ENCODE data around the gene AGAP1.

The AGAP1 gene

GRCh38 chr2:235492850-235493344 is 946 bp upstream of the AGAP1 start:
- DNase-seq: no peak

GRCh38 chr2:235493402-235493774 is 455 bp upstream of the AGAP1 start:
- no peak for DNase-seq

DNA sequence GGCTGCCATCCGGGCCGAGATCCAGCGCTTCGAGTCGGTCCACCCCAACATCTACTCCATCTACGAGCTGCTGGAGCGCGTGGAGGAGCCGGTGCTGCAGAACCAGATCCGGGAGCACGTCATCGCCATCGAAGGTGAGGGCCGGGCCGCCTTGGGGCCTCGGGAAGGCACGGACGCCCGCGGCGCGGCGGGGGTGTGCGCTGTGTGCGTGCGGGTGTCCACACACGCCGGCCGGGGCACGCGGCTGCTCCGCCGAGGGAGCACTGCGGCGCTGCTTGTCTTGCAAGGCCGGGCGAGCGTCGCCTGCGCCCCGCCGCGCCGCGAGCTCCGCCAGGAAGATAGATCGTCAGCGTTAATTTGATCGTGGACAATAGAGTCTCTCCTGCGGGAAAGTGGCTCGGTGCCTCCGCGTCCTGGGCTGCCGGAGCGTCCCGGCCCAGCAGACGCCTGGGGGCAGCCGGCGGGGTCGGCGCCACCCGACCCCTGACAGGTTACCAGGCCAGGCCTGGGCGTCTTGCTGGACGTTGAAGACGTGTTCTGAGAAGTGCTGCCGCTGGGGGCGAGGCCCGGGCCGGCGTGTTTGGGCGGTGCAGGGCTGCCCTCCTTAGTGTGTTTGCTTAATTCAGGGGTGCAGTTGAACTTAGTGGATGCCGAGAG is 1.0 kb downstream of the AGAP1 start:
- no peak for DNase-seq

- no peak for DNase-seq
Measured at GRCh38 chr2:235495373-235496238, 1.8 kb downstream of the AGAP1 start.

- DNase-seq: no peak
Measured at GRCh38 chr2:235496239-235496621, 2.4 kb downstream of the AGAP1 start.

GRCh38 chr2:235497096-235497495 is 3.3 kb downstream of the AGAP1 start:
- no peak for DNase-seq

DNA sequence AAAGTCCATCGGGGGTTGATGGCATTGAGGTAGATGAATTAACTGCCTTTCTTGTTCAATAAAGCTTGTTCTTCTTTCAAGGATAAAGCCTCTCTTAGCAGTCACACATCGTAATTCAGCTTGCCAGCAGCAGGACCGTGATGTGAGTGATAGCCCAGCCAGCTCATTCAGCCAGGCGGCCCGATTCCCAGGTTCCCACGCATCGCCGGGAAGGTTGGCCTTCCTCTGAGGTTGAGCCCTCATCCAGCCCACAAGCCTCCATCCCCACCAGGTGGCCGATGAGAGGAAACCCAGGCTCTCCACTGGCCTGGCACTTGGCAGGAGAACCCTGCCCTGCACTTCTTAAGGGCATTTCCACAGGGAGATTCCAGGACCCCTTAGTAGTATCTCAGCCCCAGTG is 4.7 kb downstream of the AGAP1 start:
- no peak for DNase-seq

DNA sequence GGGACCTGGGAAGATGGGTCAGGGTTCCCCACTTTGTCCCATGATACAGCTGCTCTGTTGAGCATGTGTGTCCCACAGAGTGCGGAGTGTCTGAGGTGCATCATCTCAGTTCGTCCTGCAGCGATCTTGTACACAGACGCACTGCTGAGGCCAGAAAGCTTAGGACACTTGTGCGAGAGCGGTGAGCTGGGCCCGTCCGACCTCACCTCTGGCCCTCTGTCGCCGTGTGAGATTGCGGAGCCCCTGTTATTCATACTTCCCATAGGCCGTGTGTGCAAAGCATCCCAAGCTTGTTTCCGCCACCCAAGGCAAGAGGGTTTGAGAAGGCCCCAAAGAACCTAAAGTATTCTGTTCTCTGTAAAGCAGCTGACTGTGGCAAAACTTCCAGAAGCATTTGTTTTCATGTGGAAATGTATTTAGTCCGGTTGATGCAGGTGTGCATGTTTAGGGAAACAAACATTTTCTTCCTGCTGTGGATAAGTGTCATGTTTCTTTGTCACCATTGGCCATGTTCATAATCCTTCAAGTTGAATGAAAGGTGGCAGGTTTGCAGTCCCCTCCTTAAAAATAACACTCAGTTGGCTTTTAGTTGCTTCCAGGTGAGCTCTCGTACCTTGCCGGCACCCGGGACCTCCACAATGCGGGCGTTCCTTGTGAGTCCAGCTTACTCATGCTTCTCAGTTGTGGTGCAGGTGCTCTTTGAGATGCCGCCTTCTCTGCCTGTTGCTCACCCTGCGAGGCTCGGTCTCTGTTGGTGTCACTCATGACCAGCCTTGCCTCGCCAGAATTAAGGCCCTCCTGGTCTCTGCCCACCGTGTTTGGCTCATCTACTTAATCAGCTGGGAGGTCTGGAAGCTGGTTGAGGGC is 5.3 kb downstream of the AGAP1 start:
- no peak for DNase-seq

- DNase-seq: no peak
Measured at GRCh38 chr2:235500110-235500760, 6.4 kb downstream of the AGAP1 start.

DNA sequence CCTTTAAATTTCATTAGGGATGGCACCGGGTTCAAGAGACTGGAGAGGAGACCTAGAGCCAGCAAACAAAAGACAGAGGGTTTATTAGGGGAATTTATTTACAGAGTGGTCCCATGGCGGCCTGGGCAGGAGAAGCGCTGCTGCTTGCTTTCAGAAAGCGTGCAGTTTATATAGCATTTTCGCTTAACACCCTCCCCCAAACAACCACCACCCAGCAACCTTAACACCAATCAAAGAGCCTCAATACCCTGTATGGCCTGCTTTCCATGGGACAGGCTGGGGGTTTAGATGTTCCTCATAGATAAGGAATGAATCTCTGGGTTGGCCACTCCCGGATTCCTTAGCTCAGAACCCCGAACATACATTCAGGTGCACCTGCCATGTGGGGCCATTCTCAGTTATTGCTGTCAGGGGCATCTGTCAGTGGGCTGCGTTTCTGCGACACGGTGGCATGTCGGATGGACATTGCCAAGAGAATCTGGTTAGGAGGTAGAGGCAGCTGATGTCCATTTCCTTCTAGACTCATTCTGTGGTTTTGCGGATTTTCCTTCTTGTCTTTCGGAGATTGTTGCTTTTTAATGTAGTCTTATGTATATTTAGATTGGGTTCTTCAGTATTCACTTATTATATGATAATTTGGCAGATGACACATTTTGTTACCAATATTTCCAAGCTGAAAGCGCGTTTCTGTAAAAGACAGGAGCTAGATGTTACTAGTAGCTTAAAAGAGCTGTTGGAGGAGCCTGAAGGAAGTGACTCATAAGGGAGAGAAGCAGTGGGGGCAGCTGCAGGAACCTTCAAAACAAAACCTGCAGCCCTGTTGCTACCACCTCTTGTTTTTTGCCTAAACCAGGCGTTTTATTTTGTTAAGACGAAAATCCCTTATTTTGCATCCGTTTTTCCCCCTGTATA is 7.2 kb downstream of the AGAP1 start:
- DNase-seq: no peak

DNA sequence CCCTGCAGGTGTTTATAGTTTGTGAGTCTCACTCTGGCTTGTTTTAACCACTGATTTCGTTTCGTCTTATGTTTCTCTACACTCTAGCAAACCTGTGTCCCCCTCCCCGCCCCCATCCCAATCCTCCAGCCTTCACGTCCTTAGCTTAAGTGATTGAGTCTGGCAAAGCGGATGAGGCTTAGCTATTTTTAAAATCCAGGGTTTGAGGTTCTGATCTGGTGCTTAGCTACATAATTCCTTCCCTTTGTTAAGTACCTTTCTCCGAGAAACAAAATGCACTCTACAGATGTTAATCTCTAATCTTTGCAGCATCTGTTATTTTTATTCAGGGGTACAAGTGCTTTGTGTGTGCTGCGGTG is 7.8 kb downstream of the AGAP1 start:
- DNase-seq: no peak

GRCh38 chr2:235502336-235502735 is 8.5 kb downstream of the AGAP1 start:
- no peak for DNase-seq

DNA sequence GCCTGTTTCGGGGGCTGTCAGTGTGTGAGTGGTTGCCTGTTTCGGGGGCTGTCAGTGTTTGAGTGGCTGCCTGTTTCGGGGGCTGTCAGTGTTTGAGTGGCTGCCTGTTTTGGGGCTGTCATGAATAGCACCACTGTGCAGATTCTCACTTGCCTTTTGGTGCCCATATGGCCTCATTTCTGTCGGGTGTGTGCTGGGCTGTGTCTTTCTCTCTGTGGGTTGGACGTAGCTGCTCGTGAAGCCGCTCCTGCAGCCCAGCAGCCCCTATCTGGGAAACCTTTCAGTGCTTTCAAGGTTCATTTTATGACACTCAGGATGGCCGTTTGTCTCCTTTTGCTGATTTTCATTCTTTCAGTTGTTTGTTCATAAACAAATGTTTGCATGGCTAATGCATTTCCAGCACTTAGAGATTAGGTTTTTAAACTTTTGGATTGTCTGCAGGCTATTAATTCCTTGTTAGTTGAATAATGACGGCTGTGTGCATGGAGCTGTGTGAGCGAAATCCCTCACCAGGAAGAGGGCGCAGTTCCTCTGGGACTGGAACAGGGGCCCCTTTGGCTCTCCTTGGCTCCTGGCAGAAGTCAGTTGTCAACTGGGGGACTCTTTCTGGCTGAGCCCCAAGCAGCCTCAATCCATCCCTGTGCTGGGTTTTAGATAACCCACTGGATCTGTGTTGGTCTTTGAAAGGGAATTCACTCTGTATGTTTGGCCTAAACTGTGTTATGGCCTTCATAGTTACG is 10.8 kb downstream of the AGAP1 start:
- no peak for DNase-seq

DNA sequence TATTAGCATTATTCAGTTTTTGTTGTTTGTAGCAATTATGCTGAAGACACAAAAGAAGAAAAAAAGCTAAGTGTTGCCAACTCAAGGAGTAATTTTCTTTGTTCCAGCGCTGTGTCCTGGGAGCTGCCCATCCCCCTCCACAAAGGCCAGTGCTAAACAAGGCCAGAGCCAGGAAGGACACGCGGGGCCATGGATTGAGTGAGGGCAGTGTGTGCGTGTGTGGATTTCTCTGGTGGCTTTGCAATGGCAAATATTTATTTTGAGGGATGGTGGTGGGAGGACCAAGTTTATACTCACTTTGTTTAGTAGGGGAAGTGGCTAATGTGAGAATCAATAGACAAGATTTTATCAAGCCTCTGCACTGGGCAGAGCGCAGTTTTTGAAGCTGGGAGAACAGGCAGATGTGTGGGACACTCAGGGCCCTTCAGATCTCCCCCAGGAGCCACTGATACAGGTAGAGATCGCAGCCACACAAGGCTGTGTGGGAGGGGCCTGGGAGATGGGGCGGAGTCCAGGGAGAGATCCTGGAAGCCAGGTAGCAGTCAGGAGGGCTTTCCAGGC is 11.4 kb downstream of the AGAP1 start:
- no peak for DNase-seq

- no peak for DNase-seq
Measured at GRCh38 chr2:235506291-235506996, 12.6 kb downstream of the AGAP1 start.

DNA sequence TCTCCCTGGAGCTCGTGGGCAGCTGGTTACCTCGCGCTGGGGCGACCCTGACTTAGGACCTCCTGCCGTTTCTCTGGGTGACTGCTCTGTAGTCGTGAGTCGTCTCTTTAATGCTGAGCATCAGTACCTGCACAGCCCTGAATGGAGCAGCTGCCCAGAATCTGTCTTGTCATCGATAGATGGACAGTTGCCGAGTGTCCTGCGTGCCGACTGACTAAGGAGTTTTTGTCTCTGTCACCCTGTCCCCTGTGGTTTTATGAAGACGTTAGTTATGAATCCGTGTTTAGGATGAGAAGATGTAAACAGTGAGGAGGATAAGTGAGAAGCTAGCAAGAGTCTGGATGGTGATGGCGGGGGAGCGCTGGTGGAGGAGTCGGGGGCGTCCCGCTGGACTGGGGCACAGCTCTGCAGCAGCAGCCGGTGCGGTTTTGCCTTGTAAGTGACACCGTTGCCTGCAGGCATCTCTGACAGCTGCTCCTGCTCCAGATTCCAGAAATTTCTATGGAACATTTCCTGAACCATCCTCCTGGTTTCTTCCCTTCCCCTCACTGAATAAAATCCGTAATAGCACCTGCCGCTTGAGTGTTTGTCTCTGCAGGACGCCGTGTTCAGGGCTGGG is 13.3 kb downstream of the AGAP1 start:
- DNase-seq: no peak

GRCh38 chr2:235507928-235508327 is 14.1 kb downstream of the AGAP1 start:
- DNase-seq: no peak

DNA sequence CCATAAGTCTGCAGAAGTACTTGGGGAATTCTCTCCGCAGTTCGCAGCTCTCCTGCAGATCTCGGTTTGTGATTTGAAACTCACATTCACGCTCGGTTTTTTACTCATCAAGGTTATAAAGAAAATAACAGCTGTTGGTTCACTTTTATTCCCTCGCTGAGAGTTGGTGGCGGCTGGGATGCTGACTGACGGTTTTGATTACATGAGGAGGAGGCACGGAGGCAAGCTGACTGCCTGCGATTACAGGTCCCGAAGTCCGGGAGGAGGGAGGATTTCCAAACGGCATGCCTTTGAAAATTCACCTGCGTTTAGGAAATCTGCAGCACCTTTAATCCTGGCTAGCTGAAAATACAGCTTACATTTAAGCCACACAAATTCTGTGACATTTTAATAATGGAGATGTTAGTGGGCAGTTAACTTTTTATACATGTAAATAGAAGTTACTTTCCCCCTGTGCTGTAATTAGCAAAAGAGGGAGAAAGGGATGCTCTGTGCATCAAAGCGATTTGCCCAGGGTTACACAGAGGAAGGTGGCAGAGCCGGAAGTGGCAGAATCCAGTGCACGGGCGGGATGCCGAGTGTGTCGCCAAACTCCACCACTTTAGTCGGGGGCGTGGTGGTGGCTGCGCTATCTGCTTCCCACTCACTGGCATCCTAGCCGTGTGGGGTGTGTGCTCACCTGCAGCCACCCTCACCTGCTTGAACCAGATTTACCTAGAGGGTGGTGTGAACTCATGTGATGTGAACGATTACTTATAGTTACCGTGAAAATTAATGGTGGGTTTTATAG is 14.7 kb downstream of the AGAP1 start:
- DNase-seq: no peak

- DNase-seq: no peak
Measured at GRCh38 chr2:235510318-235510717, 16.5 kb downstream of the AGAP1 start.

Measured in central memory CD4-positive, alpha-beta T cell (primary cell).